Measurements from ENCODE around the gene CGREF1.

- TF ChIP-seq CTCF (IDR thresholded peaks at IDR 0.05) (no peak), POLR2A (IDR thresholded peaks at IDR 0.05) (no peak)
Measured at GRCh38 chr2:27065128-27065527, 53.8 kb downstream of the CGREF1 start.

All from body of pancreas (tissue), 4 donors.